HG02798 (cell line): ENCODE measurements around the gene LRP6.
"Not testable (repeated sequence)": the region's sequence is repeated elsewhere in the genome, so short reads cannot be mapped to it uniquely, and the experiment has no call there.

Source experiments
- ATAC-seq: cut with Tn5 transposase; IDR thresholded peaks from one replicate; pipeline ENCODE4 v1.9.1; 2021; ENCODE audit warnings: mild to moderate bottlenecking; ENCODE audit not compliant: unreplicated experiment, poor library complexity

The LRP6 gene

GRCh38 chr12:12133785-12134184 is 133.1 kb downstream of the LRP6 start:
- ATAC-seq = no peak

- ATAC-seq = no peak
These were observed 133.6 kb downstream of the LRP6 start for GRCh38 chr12:12133259-12133658.

DNA sequence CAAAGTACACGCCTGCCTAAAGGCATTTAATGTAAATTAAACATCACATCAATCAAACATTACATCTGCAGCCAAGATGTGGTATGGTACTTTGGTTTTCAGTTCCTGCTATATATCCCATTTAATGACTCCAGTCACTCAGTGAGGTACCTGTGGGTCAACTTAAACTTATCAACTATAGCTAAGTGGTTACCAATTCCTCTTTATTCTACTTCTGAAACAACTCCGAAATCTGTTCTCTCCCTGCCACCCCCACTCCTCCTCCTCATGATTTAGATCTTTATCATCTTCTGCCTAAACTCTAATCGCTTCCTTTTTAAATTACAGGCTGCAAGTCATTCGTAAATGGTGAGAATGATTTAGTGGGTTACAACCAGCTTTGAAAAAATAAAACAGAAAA is 138.2 kb downstream of the LRP6 start:
- no peak for ATAC-seq

DNA sequence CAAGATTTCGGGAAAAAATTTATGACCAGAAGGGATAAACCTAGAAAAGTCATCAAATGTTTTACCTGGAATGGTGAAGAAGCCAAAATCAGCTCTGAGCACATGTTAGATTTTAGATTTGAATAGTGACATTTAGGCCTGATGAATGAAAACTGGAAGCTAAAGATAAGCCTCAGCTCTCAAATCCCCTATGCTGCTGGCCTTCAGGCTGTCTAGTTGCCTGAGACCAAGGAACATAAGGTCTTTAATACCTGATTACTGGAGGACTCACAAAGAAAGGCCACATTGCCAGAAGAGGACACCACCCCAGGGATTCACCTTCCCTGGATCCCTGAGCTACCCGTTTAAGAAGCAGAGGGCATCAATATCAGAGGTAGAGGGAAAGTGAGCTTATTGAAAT is 139.5 kb downstream of the LRP6 start:
- ATAC-seq = no peak

GRCh38 chr12:12126551-12126950 is 140.3 kb downstream of the LRP6 start:
- no peak for ATAC-seq

- no peak for ATAC-seq
These were observed 143.7 kb downstream of the LRP6 start for GRCh38 chr12:12123036-12123604.

GRCh38 chr12:12121061-12121460 is 145.8 kb downstream of the LRP6 start:
- ATAC-seq = no peak

- no peak for ATAC-seq
These were observed 150.2 kb downstream of the LRP6 start for GRCh38 chr12:12116677-12117076.

- no peak for ATAC-seq
These were observed 151.3 kb downstream of the LRP6 start for GRCh38 chr12:12115514-12115913.

GRCh38 chr12:12110923-12111555 is 155.8 kb downstream of the LRP6 start:
- ATAC-seq = not testable (repeated sequence)

GRCh38 chr12:12108441-12109058 is 158.3 kb downstream of the LRP6 start:
- ATAC-seq = no peak

GRCh38 chr12:12107678-12108077 is 159.2 kb downstream of the LRP6 start:
- no peak for ATAC-seq

DNA sequence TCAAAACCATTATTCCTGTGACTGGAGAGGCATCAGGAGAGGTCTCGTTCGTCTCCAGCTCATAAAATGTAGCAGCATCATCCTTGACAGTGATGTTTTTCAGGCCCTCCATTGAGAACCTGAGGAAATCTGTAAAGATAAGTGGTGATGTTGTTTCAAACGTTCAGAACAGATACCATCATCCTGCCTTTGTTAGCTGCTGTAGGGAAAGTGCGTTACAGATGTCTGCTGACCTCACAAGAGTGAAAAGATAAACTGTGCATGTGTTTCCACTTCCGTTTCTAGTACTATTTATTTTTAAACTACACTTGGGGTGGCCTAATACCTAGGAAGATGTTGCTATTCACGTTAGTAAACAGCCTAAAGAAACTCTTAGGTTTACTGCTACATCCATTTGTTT is 167.7 kb downstream of the LRP6 start:
- ATAC-seq = no peak

- no peak for ATAC-seq
These were observed 168.2 kb downstream of the LRP6 start for GRCh38 chr12:12098691-12099015.

DNA sequence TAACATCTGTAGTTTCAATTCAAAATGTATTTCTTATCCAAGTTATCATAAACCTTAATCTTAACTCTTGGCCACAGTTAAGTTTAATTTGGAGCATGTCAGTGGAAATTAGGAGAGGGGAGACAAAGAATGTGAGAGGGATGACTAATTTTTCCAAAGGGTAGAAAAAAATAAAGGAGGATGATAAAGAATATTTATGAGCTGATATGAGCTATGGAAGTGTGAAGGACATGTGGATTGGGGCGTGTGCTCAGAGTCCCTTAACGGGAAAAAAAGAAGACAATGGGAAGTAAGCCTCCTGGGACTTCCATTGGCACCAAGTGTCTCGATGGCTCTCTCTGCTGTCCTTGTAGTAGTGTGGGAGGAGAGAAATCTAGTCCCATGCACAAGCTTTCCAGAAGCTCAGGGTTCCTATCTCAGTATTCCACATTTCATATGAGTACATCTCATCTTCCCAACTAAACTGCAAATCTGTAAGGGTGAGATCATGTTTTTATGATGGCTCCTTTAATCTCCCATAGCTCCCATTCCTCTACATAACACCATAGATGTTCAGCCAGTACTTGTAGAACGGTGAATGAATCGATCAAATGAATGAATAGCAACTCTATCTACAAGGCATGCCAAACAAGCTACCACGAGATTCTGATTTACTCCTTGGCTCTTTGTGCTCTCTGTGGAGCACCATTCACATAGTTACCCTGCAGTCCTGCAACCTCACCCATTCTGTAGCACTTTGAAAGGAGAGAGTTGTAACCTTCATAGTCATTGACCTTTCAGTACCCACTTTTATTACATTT is 168.8 kb downstream of the LRP6 start:
- ATAC-seq = no peak

DNA sequence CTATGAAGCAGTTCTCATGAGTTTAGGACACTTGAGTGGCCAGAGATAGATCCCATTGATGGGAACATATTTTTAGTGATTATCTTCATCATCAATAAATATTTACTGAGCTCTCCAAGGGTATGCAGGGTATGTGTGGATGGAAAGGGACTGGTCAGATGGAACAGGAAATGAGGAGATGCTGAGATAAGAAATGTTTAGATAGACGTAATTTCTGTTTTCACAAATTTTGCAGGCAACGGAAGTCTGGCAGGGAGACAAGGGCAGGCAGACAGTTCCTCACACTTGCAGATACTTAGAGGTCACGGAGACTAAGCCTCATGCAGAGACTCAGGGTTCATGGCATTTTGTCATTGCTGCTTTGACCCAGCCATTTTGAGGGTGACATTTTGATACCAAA is 171.8 kb downstream of the LRP6 start:
- no peak for ATAC-seq

GRCh38 chr12:12094481-12094880 is 172.4 kb downstream of the LRP6 start:
- ATAC-seq = no peak

DNA sequence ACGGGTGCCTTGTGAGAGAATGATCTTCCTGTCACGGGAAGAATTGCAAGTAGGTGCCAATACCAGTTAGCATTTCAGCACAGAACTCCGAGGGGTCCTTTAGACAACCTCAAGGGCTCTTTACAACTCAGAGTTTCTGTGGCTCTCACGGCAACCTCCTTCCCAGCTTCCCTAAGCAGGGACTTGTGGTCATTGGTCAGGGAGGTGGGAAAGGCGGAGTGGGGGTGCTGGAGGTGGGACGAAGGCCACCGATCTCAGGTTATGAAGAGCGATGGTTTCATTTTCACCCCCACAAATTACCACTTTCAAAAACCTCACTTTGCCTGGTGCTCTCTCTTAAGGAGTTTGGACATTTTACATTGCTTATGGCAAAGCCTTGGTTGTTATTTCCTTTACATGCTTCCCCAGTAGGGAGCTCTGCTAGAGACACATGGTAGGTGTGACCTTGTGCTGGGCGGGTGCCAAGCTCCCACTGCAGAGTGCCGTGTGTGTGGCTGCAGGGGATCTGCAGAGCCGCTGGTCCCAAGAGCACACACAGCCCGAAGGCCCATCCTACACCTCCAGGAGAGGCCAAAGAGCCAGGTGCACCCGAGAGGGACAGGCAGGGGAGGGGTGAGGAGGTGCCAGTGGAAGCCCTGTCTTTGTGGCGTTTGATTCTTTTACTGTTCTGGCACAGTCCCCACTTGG is 174.7 kb downstream of the LRP6 start:
- no peak for ATAC-seq

DNA sequence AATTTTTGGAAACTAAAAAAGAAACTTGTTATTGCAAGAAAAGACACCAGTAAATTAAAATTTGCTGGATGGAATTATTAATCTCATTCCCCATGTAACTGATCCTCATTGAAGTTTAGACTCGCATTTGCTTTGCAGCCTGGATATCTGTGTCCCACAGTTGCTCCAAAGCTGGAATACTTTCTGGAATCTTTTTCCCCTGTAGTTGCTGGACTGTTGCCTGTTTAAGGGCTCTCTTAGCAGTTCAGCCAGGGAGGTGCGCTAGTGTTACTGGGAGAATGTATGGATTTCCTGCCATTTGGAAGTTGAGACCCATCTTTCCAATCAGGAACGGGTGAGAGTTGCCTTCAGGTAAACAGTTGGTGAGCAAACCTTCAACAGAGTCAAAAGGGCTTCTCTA is 175.8 kb downstream of the LRP6 start:
- no peak for ATAC-seq

DNA sequence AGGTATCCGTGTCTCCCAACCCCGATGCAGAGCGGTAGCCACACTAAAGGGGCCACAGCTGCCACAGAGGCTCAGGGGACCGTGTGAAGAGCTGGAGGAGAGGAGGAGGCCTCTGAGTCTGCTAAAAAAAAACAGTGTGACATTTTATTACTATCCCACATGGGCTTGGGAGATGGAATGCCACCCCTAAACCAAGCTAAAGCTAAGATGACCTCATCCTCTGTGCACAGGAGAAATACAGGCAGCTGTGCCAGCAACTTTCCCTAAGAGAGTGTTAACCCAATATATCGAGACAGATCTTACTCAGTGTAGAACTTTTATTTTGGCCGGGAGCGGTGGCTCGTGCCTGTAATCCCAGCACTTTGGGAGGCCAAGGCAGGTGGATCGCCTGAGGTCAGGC is 178.1 kb downstream of the LRP6 start:
- no peak for ATAC-seq

GRCh38 chr12:12088147-12088546 is 178.7 kb downstream of the LRP6 start:
- ATAC-seq = no peak
